Activated CD4-positive, alpha-beta memory T cell treated with anti-CD3 and anti-CD28 coated beads, Interleukin-2, amount 10 ng/mL, durations not matched to agents 7 days and 5 days (primary cell): Measurements from ENCODE around the gene SLC15A2. TPM values are rescaled to one million over a fixed set of nuclear protein-coding genes. Genes with fewer than 3 reads are reported as not detected.
"Not testable (repeated sequence)": the region's sequence is repeated elsewhere in the genome, so short reads cannot be mapped to it uniquely, and the experiment has no call there.

Source experiments
- CTCF ChIA-PET: fragments of 350-600 bp; sonication (Branson Sonifier 250); formaldehyde crosslinking; loops from one replicate; lab custom pipeline; 2021; ENCODE audit warnings: antibody characterized with exemption, inconsistent platforms; lab: Charles Lee
- POLR2A ChIA-PET: fragments of 350-600 bp; sonication (Branson Sonifier 250); formaldehyde crosslinking; loops from one replicate; lab custom pipeline; 2021; ENCODE audit warnings: antibody characterized with exemption; lab: Charles Lee
- DNase-seq: peaks from one replicate; pipeline ENCODE4 v3.0.0-alpha.2; 2020
- H3K27ac Mint-ChIP-seq: one replicate; pipeline ENCODE4 v1.8.0; 2021; ENCODE audit warnings: mild to moderate bottlenecking, mixed read lengths
- H3K27me3 Mint-ChIP-seq: one replicate; pipeline ENCODE4 v1.8.0; 2021; ENCODE audit warnings: mixed read lengths
- H3K36me3 Mint-ChIP-seq: one replicate; pipeline ENCODE4 v1.8.0; 2021; ENCODE audit warnings: low read depth, mixed read lengths
- H3K4me1 Mint-ChIP-seq: one replicate; pipeline ENCODE4 v1.8.0; 2021; ENCODE audit warnings: mixed read lengths
- H3K4me3 Mint-ChIP-seq: one replicate; pipeline ENCODE4 v1.8.0; 2021; ENCODE audit warnings: mild to moderate bottlenecking, mixed read lengths
- H3K9me3 Mint-ChIP-seq: one replicate; pipeline ENCODE4 v1.8.0; 2021; ENCODE audit warnings: mixed read lengths
- total RNA-seq, 2 experiments: library from RNA; stranded (reverse); gene quantifications; one replicate each; pipeline ENCODE4 v1.2.3, GENCODE V29; 2021

The SLC15A2 gene
- total RNA-seq, 2 experiments from 2014 or later: 2.5 to 4.4 TPM

- ChIA-PET POLR2A (no interaction called here), CTCF (interaction anchor here (0.6 kb wide), 1 partner anchor 14 kb away, joined by 3 read pairs; no protein-coding TSS in a partner anchor)
- Mint-ChIP-seq H3K4me1 (no peaks in the 10 kb centered on the region), H3K27ac (no peak overlapping the region), H3K4me3 (no peak overlapping the region), H3K27me3 (no peaks in the 10 kb centered on the region), H3K36me3 (peaks cover 26% of the 10 kb centered on the region), H3K9me3 (no peaks in the 10 kb centered on the region)
- DNase-seq: no peak
Observed at GRCh38 chr3:121895736-121896135, 1.5 kb downstream of the SLC15A2 start.

- ChIA-PET CTCF (interaction anchor here (0.6 kb wide), 1 partner anchor 14 kb away, joined by 3 read pairs; no protein-coding TSS in a partner anchor), POLR2A (no interaction called here)
- Mint-ChIP-seq H3K9me3 (no peaks in the 10 kb centered on the region), H3K4me3 (no peak overlapping the region), H3K36me3 (peaks cover 28% of the 10 kb centered on the region), H3K27me3 (no peaks in the 10 kb centered on the region), H3K27ac (no peak overlapping the region), H3K4me1 (no peaks in the 10 kb centered on the region)
- no peak for DNase-seq
Observed at GRCh38 chr3:121896823-121897222, 2.6 kb downstream of the SLC15A2 start.

GRCh38 chr3:121897296-121897695 is 3.1 kb downstream of the SLC15A2 start:
- DNase-seq: no peak
- H3K9me3 Mint-ChIP-seq: no peaks in the 10 kb centered on the region
- CTCF ChIA-PET: interaction anchor here (0.6 kb wide), 1 partner anchor 14 kb away, joined by 3 read pairs; no protein-coding TSS in a partner anchor
- no peak overlapping the region for H3K4me3 Mint-ChIP-seq
- H3K4me1 Mint-ChIP-seq: no peaks in the 10 kb centered on the region
- peaks cover 30% of the 10 kb centered on the region for H3K36me3 Mint-ChIP-seq
- H3K27me3 Mint-ChIP-seq: no peaks in the 10 kb centered on the region
- POLR2A ChIA-PET: interaction anchor here (0.6 kb wide), 1 partner anchor 299 kb away, joined by 4 read pairs; no protein-coding TSS in a partner anchor
- H3K27ac Mint-ChIP-seq: no peak overlapping the region

- no peak overlapping the region for H3K4me3 Mint-ChIP-seq
- no peak overlapping the region for H3K27ac Mint-ChIP-seq
- no peak for DNase-seq
- ChIA-PET CTCF (no interaction called here), POLR2A (no interaction called here)
- H3K36me3 Mint-ChIP-seq: peaks cover 61% of the 10 kb centered on the region
- H3K9me3 Mint-ChIP-seq: peaks cover 6% of the 10 kb centered on the region
- no peaks in the 10 kb centered on the region for H3K27me3 Mint-ChIP-seq
- H3K4me1 Mint-ChIP-seq: peaks cover 4% of the 10 kb centered on the region
Observed at GRCh38 chr3:121913305-121913990, 19.2 kb downstream of the SLC15A2 start.

GRCh38 chr3:121914081-121914998 is 20.1 kb downstream of the SLC15A2 start:
- H3K4me3 Mint-ChIP-seq: no peak overlapping the region
- DNase-seq: no peak
- CTCF ChIA-PET: interaction anchor here (0.5 kb wide), 1 partner anchor 1109 kb away, joined by 3 read pairs; no protein-coding TSS in a partner anchor

GRCh38 chr3:121916189-121916588 is 22.0 kb downstream of the SLC15A2 start:
- POLR2A ChIA-PET: no interaction called here
- no peak for DNase-seq
- Mint-ChIP-seq H3K27ac (no peak overlapping the region), H3K4me1 (peaks cover 3% of the 10 kb centered on the region), H3K27me3 (no peaks in the 10 kb centered on the region), H3K4me3 (no peak overlapping the region), H3K9me3 (no peaks in the 10 kb centered on the region), H3K36me3 (peaks cover 61% of the 10 kb centered on the region)
- CTCF ChIA-PET: no interaction called here

More at GRCh38 chr3:121914081-121914998, 20.1 kb downstream of the SLC15A2 start:
- H3K27me3 Mint-ChIP-seq: no peaks in the 10 kb centered on the region
- POLR2A ChIA-PET: no interaction called here
- H3K9me3 Mint-ChIP-seq: peaks cover 2% of the 10 kb centered on the region
- peaks cover 59% of the 10 kb centered on the region for H3K36me3 Mint-ChIP-seq
- H3K4me1 Mint-ChIP-seq: peaks cover 3% of the 10 kb centered on the region
- no peak overlapping the region for H3K27ac Mint-ChIP-seq

GRCh38 chr3:121918779-121919483 is 24.7 kb downstream of the SLC15A2 start:
- H3K4me3 Mint-ChIP-seq: no peak overlapping the region
- ChIA-PET POLR2A (no interaction called here), CTCF (no interaction called here)
- H3K27me3 Mint-ChIP-seq: no peaks in the 10 kb centered on the region
- H3K4me1 Mint-ChIP-seq: no peaks in the 10 kb centered on the region
- no peaks in the 10 kb centered on the region for H3K9me3 Mint-ChIP-seq
- H3K36me3 Mint-ChIP-seq: peaks cover 51% of the 10 kb centered on the region
- no peak for DNase-seq
- no peak overlapping the region for H3K27ac Mint-ChIP-seq

GRCh38 chr3:121924734-121925133 is 30.5 kb downstream of the SLC15A2 start:
- H3K27ac Mint-ChIP-seq: no peak overlapping the region
- H3K9me3 Mint-ChIP-seq: peaks cover 3% of the 10 kb centered on the region
- DNase-seq: no peak
- peaks cover 53% of the 10 kb centered on the region for H3K36me3 Mint-ChIP-seq
- no peak overlapping the region for H3K4me3 Mint-ChIP-seq
- ChIA-PET POLR2A (no interaction called here), CTCF (no interaction called here)
- no peaks in the 10 kb centered on the region for H3K27me3 Mint-ChIP-seq
- no peaks in the 10 kb centered on the region for H3K4me1 Mint-ChIP-seq

- Mint-ChIP-seq H3K36me3 (peaks cover 57% of the 10 kb centered on the region), H3K9me3 (peaks cover 3% of the 10 kb centered on the region), H3K4me1 (no peaks in the 10 kb centered on the region), H3K27ac (no peak overlapping the region), H3K4me3 (no peak overlapping the region), H3K27me3 (no peaks in the 10 kb centered on the region)
- ChIA-PET CTCF (no interaction called here), POLR2A (no interaction called here)
- DNase-seq: no peak
Observed at GRCh38 chr3:121926380-121926779, 32.2 kb downstream of the SLC15A2 start.

- H3K4me3 Mint-ChIP-seq, DNase-seq, H3K9me3 Mint-ChIP-seq, H3K27me3 Mint-ChIP-seq, POLR2A ChIA-PET, CTCF ChIA-PET, H3K4me1 Mint-ChIP-seq: not testable (repeated sequence)
- Mint-ChIP-seq H3K27ac (peak overlapping the region; percentile 27), H3K36me3 (peaks cover 45% of the 10 kb centered on the region)
Observed at GRCh38 chr3:121938141-121938855, 44.1 kb downstream of the SLC15A2 start.

GRCh38 chr3:121941592-121941991 is 47.4 kb downstream of the SLC15A2 start:
- POLR2A ChIA-PET: no interaction called here
- no peak for DNase-seq
- no peak overlapping the region for H3K27ac Mint-ChIP-seq
- no peaks in the 10 kb centered on the region for H3K4me1 Mint-ChIP-seq
- CTCF ChIA-PET: no interaction called here
- no peak overlapping the region for H3K4me3 Mint-ChIP-seq
- H3K27me3 Mint-ChIP-seq: no peaks in the 10 kb centered on the region
- no peaks in the 10 kb centered on the region for H3K9me3 Mint-ChIP-seq
- H3K36me3 Mint-ChIP-seq: peaks cover 36% of the 10 kb centered on the region

GRCh38 chr3:121942116-121942786 is 48.0 kb downstream of the SLC15A2 start:
- ChIA-PET CTCF (interaction anchor here (0.6 kb wide), 1 partner anchor 684 kb away, joined by 3 read pairs; no protein-coding TSS in a partner anchor), POLR2A (interaction anchor here (0.7 kb wide), 1 partner anchor 286 kb away, joined by 3 read pairs; no protein-coding TSS in a partner anchor)
- Mint-ChIP-seq H3K4me1 (no peaks in the 10 kb centered on the region), H3K27me3 (no peaks in the 10 kb centered on the region), H3K36me3 (peaks cover 36% of the 10 kb centered on the region), H3K9me3 (no peaks in the 10 kb centered on the region), H3K4me3 (no peak overlapping the region), H3K27ac (no peak overlapping the region)
- DNase-seq: no peak
